Loucy (cell line): ENCODE results near the gene IL17C.
"Not testable (repeated sequence)": the region's sequence is repeated elsewhere in the genome, so short reads cannot be mapped to it uniquely, and the experiment has no call there.

Experiments
- H2AFZ ChIP-seq: fragments of 200-600 bp; sonication (generic); 2 replicates; pipeline ENCODE4 v1.6.0; 2016; ENCODE audit warnings: antibody characterized with exemption, mild to moderate bottlenecking, low read length, moderate library complexity
- H3F3A ChIP-seq: fragments of 200-600 bp; 2 replicates; pipeline ENCODE4 v1.6.0; 2016; ENCODE audit warnings: antibody characterized with exemption, low read depth, mild to moderate bottlenecking
- H3K27me3 ChIP-seq: fragments of 200-600 bp; sonication (generic); 2 replicates; pipeline ENCODE4 v1.6.1; 2014; ENCODE audit warnings: low read length, mild to moderate bottlenecking; ENCODE audit not compliant: insufficient read depth, poor library complexity, severe bottlenecking
- H3K36me3 ChIP-seq: fragments of 200-600 bp; sonication (generic); 2 replicates; pipeline ENCODE4 v1.6.1; 2016; ENCODE audit warnings: low read length; ENCODE audit not compliant: insufficient read depth
- H3K4me1 ChIP-seq: fragments of 200-600 bp; sonication (generic); 2 replicates; pipeline ENCODE4 v1.5.1; 2014; ENCODE audit warnings: low read length, mild to moderate bottlenecking; ENCODE audit not compliant: insufficient read depth, poor library complexity, severe bottlenecking
- H3K4me2 ChIP-seq: fragments of 200-600 bp; sonication (generic); 2 replicates; pipeline ENCODE4 v1.6.0; 2014; ENCODE audit warnings: antibody characterized with exemption, low read length, low read depth, mild to moderate bottlenecking; ENCODE audit not compliant: poor library complexity, severe bottlenecking
- H3K4me3 ChIP-seq: fragments of 200-600 bp; sonication (generic); 2 replicates; pipeline ENCODE4 v1.5.1; 2014; ENCODE audit warnings: low read length, mild to moderate bottlenecking, mixed read lengths; ENCODE audit not compliant: poor library complexity, severe bottlenecking
- H3K79me2 ChIP-seq: fragments of 200-600 bp; sonication (generic); 2 replicates; pipeline ENCODE4 v1.6.1; 2014; ENCODE audit warnings: low read length; ENCODE audit not compliant: insufficient read depth
- H3K9ac ChIP-seq: fragments of 200-600 bp; sonication (generic); 2 replicates; pipeline ENCODE4 v1.6.0; 2014; ENCODE audit warnings: mild to moderate bottlenecking, low read depth, low read length, moderate library complexity; ENCODE audit not compliant: poor library complexity, severe bottlenecking
- H3K9me2 ChIP-seq: fragments of 200-600 bp; sonication (generic); replicated peaks from 2 replicates; pipeline ENCODE4 v1.6.1; 2016; ENCODE audit warnings: low read depth, low read length, mixed read lengths
- H3K9me3 ChIP-seq: fragments of 200-600 bp; sonication (generic); 2 replicates; pipeline ENCODE4 v1.6.1; 2014; ENCODE audit warnings: mild to moderate bottlenecking, antibody characterized with exemption, low read length, low read depth; ENCODE audit not compliant: insufficient read depth
- H4K20me1 ChIP-seq: fragments of 200-600 bp; sonication (generic); 2 replicates; pipeline ENCODE4 v1.6.0; 2014; ENCODE audit warnings: antibody characterized with exemption, low read length, mild to moderate bottlenecking; ENCODE audit not compliant: insufficient read depth, poor library complexity, severe bottlenecking
- CTCF ChIP-seq: fragments of 200-600 bp; sonication (generic); conservative IDR thresholded peaks from 2 replicates; pipeline ENCODE4 v1.5.1; 2014; ENCODE audit warnings: mild to moderate bottlenecking, antibody characterized with exemption, low read length
- EZH2phosphoT487 ChIP-seq: fragments of 200-600 bp; IDR thresholded peaks from 2 replicates; pipeline ENCODE4 v1.6.1; 2018; ENCODE audit warnings: antibody characterized with exemption, mild to moderate bottlenecking, moderate library complexity, borderline replicate concordance

IL17C gene

GRCh38 chr16:88608076-88608475, 30.3 kb upstream of the IL17C start:
- Histone ChIP-seq H3K36me3 (peaks cover 18% of the 10 kb centered on the region; the same call in 1 of the 2 replicates), H3K27me3 (no peaks in the 10 kb centered on the region), H3F3A (no peaks in the 10 kb centered on the region), H3K4me2 (no peak overlapping the region), H3K9me3 (no peaks in the 10 kb centered on the region), H3K9ac (no peak overlapping the region), H3K9me2 (no peaks in the 10 kb centered on the region), H3K4me3 (no peak overlapping the region), H2AFZ (no peak overlapping the region), H4K20me1 (no peaks in the 10 kb centered on the region), H3K4me1 (no peaks in the 10 kb centered on the region), H3K79me2 (no peaks in the 10 kb centered on the region)
- TF ChIP-seq EZH2phosphoT487: no peak
- no peak for TF ChIP-seq CTCF

- peaks cover 18% of the 10 kb centered on the region; the same call in 1 of the 2 replicates for H3K36me3 ChIP-seq
- H2AFZ ChIP-seq, H3K79me2 ChIP-seq, H3F3A ChIP-seq, H3K9ac ChIP-seq, H3K9me3 ChIP-seq, H3K9me2 ChIP-seq, H4K20me1 ChIP-seq, H3K27me3 ChIP-seq, H3K4me3 ChIP-seq, H3K4me2 ChIP-seq, H3K4me1 ChIP-seq: not testable (repeated sequence)
Measured at GRCh38 chr16:88609426-88609825, 28.9 kb upstream of the IL17C start.

GRCh38 chr16:88610080-88610479, 28.3 kb upstream of the IL17C start:
- Histone ChIP-seq H3F3A (no peaks in the 10 kb centered on the region), H3K27me3 (no peaks in the 10 kb centered on the region), H3K4me2 (no peak overlapping the region), H3K79me2 (no peaks in the 10 kb centered on the region), H3K36me3 (peaks cover 18% of the 10 kb centered on the region; the same call in 1 of the 2 replicates), H2AFZ (no peak overlapping the region), H3K4me1 (no peaks in the 10 kb centered on the region), H3K9me2 (no peaks in the 10 kb centered on the region), H4K20me1 (no peaks in the 10 kb centered on the region), H3K4me3 (no peak overlapping the region), H3K9ac (no peak overlapping the region), H3K9me3 (no peaks in the 10 kb centered on the region)
- no peak for TF ChIP-seq EZH2phosphoT487

- H3K9ac ChIP-seq: no peak overlapping the region
- H3K36me3 ChIP-seq: peaks cover 18% of the 10 kb centered on the region; the same call in 1 of the 2 replicates
- H3F3A ChIP-seq: no peaks in the 10 kb centered on the region
- no peaks in the 10 kb centered on the region for H4K20me1 ChIP-seq
- no peak overlapping the region for H3K4me3 ChIP-seq
- H3K9me2 ChIP-seq: no peaks in the 10 kb centered on the region
- no peak overlapping the region for H2AFZ ChIP-seq
- no peaks in the 10 kb centered on the region for H3K79me2 ChIP-seq
- no peaks in the 10 kb centered on the region for H3K4me1 ChIP-seq
- H3K4me2 ChIP-seq: no peak overlapping the region
- no peaks in the 10 kb centered on the region for H3K9me3 ChIP-seq
- no peak for TF ChIP-seq CTCF
- TF ChIP-seq EZH2phosphoT487: no peak
- H3K27me3 ChIP-seq: no peaks in the 10 kb centered on the region
Measured at GRCh38 chr16:88610909-88611812, 27.2 kb upstream of the IL17C start.
